ENCODE measurements around the gene B3GALT6.

B3GALT6 gene

DNA sequence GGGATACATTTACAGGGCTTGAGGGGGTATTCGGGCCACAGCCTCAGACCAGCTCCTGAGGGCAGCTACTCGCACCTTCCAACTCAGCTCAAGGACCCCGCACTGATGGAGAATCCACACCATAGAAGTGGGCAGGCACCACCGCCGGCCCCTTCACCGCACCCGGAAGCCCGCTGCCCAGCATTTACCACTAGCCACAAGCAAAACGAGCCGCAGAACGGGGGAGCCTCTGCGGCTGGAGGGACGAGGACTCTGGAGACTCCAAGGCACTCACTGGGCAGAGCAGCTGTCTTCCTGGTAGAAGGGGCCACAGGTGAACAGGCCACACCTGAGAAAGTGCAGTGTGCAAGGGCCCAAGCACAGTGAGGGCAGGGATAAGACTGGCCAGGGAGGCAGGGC is 36.2 kb downstream of the B3GALT6 start:
- TF ChIP-seq, protein P1, sequence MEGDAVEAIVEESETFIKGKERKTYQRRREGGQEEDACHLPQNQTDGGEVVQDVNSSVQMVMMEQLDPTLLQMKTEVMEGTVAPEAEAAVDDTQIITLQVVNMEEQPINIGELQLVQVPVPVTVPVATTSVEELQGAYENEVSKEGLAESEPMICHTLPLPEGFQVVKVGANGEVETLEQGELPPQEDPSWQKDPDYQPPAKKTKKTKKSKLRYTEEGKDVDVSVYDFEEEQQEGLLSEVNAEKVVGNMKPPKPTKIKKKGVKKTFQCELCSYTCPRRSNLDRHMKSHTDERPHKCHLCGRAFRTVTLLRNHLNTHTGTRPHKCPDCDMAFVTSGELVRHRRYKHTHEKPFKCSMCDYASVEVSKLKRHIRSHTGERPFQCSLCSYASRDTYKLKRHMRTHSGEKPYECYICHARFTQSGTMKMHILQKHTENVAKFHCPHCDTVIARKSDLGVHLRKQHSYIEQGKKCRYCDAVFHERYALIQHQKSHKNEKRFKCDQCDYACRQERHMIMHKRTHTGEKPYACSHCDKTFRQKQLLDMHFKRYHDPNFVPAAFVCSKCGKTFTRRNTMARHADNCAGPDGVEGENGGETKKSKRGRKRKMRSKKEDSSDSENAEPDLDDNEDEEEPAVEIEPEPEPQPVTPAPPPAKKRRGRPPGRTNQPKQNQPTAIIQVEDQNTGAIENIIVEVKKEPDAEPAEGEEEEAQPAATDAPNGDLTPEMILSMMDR (IDR thresholded peaks at IDR 0.05): no peak

DNA sequence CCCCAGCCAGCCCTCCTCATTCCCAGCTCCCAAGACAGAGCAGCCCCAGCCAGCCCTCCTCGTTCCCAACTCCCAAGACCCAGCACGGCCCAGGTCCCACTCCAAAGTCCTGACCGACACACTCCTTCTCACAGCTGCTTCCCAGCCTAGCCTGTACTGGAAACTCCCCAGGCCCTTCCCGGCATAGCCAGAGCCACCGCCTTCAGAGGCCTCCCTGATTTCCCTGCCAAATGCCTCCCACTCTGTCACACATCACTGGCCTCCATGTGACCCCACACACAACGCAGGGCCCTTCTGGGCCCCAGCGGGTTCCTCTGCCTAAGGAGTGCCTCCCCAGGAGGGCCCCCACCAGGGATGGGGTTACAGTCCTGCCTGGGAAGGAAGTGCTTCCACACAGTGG is 38.8 kb downstream of the B3GALT6 start:
- TF ChIP-seq, protein P1 (IDR thresholded peaks at IDR 0.05): no peak

DNA sequence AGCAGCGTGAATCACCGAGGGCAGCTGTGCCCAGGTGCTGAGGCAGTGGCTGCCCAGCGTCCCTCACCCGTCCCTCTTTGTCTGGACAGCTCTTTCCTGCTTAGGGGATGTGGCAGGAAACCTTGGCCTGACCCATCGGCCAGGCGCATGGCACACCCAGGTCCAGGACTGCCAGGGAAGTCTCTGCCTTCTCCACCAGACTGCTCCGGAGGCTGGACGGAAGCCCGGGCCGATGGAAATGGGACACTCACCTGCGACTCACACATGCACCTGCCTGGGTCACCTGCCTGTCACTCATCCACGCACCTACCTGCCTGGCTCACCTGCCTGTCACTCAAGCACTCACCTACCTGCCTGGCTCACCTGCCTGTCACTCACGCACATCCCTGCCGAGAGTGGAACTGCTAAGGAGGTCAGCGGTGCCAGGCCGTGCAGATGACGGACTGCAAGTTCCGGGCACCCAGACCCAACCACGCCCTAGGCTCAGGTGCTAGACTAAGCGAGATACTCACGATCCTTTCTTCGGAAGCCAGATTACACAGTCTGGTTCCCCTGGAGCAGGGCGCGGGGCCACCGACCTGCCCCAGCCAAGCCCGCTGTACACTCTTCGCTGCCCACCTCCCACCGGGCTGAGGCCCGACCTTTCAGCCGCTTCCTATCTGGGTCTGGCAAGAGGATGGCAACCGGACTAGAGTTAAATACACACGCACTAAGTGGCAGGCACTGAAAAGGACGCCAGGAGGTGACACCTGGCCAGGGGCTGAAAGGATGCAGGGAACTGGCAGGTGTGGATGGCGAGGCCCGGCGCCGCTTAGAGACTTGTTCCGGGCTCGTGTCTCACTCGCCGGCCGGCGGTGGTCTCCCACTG is 40.5 kb downstream of the B3GALT6 start:
- TF ChIP-seq, protein P1 (IDR thresholded peaks at IDR 0.05): no peak

GRCh38 chr1:1273209-1273511 is 41.1 kb downstream of the B3GALT6 start:
- TF ChIP-seq, protein P1 (IDR thresholded peaks at IDR 0.05): no peak

DNA sequence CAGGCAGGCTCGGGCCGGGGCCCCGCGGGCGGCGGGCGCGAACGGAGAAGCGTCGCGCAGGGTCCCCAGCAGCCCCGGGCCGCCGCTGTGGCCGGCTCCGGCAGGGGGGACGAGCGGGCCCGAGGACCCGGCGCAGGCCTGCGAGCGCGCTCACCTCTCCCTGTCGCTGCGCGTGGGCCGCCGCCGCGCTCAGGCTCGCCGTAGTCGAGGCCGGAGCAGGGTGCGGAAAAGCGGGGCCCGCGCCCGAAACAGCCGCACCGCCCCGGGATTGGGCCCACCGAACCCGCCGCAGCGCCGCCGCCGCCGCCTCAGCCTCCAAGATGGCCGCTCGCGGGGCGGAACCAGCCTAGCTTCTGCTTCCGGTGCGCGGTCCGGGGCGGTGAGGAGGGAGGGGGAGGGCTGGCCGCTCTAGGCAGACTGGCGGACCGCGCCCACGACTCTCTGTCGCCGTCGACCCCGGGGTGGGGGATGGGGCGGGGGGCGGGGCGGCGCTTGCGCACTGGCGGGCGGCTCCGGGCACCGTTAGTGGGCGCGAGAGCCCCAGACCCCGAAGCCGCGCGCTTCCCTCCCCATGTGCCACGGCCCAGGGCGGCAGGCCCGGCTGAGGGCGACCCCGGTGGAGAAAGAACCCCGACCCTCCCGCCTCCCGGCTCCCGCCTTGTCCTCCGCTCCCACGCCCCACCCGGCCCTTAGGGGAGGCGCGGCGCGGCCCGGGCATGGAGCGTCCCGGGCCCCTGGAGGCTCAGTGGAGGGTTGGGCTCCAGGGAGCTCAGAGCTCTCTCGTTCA is 41.7 kb downstream of the B3GALT6 start, which contains the start of gene UBE2J2:
UBE2J2 (minus strand) TSS at position 343 of the 787 bp plus-strand sequence. CDS start 5,862 bp downstream, outside the sequence.
- TF ChIP-seq, protein P1 (IDR thresholded peaks at IDR 0.05): no peak

DNA sequence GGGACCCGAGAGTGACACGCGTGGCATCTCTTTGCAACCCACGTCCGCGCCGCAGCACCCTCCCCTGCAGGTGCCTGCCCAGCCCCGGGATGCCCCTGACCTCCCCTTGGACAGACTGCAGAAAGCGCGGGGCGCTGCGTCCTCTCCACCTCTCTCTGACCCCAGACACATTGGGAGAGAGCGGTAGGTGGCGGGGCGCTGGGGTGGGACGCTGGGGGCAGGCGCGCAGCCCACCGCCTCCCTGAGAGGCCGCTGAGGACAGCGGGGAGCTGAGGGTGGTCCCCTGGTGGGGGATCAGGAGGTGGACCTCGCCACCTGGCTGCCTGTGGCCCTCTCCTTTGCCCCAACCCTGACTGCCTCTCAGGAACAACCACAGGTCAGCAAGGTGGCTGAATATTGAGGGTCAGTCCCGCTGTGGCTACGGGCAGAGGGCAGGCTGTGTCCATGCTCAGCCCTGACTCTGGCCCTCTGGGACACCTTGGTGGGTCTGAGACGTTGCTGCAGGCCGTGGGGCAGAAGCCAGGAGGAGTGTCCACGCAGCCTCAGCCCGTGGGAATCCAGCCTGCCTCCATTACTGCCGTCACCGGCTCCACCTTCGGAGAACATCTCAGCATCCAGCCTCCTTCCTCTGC is 42.4 kb downstream of the B3GALT6 start:
- TF ChIP-seq, protein P1 (IDR thresholded peaks at IDR 0.05): no peak

GRCh38 chr1:1274931-1275431 is 42.9 kb downstream of the B3GALT6 start:
- TF ChIP-seq, protein P1 (IDR thresholded peaks at IDR 0.05): no peak

All from LNCAP (cell line).